ENCODE measurements around the gene PEX14.

Gene PEX14

DNA sequence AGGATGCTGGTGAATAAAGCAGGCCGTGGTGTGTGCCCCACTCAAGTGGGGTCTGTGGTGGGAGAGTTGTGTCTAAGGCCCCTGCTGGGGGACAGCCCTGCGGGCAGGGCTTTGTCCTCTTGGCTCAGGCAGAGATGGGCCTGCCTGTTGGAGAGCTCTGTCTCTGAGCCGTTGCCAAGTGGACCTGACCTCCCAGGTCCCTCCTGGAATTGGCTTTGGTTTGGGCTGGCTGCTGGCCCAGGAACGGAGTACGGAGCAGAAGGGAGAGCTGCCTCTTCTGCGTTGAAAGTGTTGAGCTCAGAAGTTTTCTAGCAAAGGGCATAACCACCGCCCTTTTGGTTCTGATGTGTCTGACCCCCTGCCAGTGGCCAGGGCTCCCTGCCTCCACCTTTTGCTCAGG is 153.9 kb downstream of the PEX14 start:
- TF ChIP-seq, protein P1, sequence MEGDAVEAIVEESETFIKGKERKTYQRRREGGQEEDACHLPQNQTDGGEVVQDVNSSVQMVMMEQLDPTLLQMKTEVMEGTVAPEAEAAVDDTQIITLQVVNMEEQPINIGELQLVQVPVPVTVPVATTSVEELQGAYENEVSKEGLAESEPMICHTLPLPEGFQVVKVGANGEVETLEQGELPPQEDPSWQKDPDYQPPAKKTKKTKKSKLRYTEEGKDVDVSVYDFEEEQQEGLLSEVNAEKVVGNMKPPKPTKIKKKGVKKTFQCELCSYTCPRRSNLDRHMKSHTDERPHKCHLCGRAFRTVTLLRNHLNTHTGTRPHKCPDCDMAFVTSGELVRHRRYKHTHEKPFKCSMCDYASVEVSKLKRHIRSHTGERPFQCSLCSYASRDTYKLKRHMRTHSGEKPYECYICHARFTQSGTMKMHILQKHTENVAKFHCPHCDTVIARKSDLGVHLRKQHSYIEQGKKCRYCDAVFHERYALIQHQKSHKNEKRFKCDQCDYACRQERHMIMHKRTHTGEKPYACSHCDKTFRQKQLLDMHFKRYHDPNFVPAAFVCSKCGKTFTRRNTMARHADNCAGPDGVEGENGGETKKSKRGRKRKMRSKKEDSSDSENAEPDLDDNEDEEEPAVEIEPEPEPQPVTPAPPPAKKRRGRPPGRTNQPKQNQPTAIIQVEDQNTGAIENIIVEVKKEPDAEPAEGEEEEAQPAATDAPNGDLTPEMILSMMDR (IDR thresholded peaks at IDR 0.05; ENCODE audit: control extremely low read depth, extremely low read depth, low read depth, missing control alignments), result no peak
- POLR2A ChIA-PET, result no interaction called here
- no peak for DNase-seq (ENCODE audit: extremely low spot score)
- CTCF ChIA-PET, result interaction anchor here (2.1 kb wide), 1 partner anchor 120 kb away, joined by 9 read pairs; no protein-coding TSS in a partner anchor

DNA sequence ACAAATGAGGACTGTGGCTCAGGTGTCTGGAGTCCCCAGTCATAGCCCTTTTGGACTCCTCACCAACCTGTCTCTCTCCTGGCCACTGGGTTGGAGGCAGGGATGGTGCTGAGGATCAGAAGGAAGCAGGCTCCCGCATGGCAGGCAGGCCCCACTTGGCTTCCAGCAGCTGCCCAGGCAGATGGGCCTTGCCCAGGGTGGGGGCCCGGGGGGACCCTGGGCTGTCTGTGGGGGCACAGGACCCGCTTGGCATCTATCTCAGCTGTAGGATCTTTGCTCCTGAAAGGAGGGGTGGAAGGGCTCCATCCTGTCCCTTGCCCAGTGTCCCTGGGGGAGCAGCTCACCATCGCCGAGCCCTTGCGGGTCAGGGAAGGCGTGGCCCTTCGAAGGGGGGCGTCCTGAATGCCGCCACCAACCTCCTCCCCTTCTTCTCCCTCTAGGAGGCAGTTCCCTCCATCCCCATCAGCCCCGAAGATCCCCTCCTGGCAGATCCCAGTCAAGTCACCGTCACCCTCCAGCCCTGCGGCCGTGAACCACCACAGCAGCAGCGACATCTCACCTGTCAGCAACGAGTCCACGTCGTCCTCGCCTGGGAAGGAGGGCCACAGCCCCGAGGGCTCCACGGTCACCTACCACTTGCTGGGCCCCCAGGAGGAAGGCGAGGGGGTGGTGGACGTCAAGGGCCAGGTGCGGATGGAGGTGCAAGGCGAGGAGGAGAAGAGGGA is 154.5 kb downstream of the PEX14 start:
- ChIA-PET POLR2A (no interaction called here), CTCF (interaction anchor here (2.1 kb wide), 1 partner anchor 121 kb away, joined by 9 read pairs; no protein-coding TSS in a partner anchor)
- TF ChIP-seq, protein P1 (IDR thresholded peaks at IDR 0.05; ENCODE audit: control extremely low read depth, extremely low read depth, low read depth, missing control alignments), result no peak
- no peak for DNase-seq (ENCODE audit: extremely low spot score)

DNA sequence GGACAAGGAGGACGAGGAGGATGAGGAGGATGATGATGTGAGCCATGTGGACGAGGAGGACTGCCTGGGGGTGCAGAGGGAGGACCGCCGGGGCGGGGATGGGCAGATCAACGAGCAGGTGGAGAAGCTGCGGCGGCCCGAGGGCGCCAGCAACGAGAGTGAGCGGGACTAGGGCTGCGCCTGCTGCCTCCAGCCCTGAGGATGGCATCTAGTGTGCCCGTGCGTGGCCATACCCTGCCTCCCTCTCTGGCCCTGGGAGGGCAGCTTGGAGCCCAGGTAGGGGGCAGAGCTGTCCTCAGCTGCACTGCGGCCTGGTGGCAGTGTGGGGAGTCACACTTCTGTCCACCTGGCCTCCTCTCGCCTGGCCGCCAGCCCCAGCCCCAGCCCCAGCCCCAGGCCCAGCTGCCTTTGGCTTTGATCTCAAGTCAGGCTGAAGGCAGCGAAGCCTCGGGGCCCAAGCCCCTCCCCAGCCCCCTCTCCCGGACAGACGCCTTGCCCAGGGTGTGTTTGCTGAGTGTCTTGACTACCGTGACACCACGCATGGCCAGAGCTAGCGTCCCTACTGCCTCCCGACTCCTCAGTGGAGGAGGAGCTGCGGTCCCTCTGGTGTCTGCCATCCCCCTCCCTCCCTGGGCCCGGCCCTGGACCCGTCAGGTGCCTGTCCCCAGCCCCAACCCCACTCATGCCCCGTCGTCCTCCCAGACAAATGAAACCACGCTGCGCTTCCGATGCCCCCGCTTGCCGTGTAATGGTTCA is 155.2 kb downstream of the PEX14 start:
- TF ChIP-seq, protein P1 (IDR thresholded peaks at IDR 0.05; ENCODE audit: control extremely low read depth, extremely low read depth, low read depth, missing control alignments), result no peak
- CTCF ChIA-PET, result interaction anchor here (1.0 to 2.1 kb wide), 2 partner anchors 21 to 122 kb away, joined by 3 to 9 read pairs; no protein-coding TSS in a partner anchor
- POLR2A ChIA-PET, result no interaction called here
- no peak for DNase-seq (ENCODE audit: extremely low spot score)

DNA sequence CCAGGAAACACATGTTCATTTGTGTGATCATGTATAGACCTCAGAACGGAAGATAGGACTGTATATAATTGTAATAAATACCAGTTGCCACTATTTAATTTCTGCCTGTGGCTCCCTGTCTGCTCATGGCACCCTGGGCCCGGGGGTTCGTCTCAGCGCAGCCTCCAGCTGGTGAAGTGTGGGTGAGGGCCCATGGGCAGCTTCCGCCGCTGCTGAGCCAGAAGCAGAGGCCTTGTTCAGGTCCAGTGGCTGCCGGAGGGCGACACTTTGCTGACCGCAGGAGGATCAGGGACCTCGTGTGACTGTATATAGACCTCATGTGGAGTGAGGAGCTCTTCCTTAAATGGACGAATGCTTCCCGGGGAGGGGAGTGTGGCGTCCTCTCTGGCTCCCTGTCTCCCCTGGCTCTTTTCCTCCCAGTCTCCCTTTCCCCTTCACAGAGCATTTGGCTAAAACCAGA is 155.9 kb downstream of the PEX14 start:
- TF ChIP-seq, protein P1 (IDR thresholded peaks at IDR 0.05; ENCODE audit: control extremely low read depth, extremely low read depth, low read depth, missing control alignments), result no peak
- no peak for DNase-seq (ENCODE audit: extremely low spot score)
- ChIA-PET CTCF (interaction anchor here (1.0 to 2.1 kb wide), 2 partner anchors 22 to 122 kb away, joined by 3 to 9 read pairs; no protein-coding TSS in a partner anchor), POLR2A (no interaction called here)

DNA sequence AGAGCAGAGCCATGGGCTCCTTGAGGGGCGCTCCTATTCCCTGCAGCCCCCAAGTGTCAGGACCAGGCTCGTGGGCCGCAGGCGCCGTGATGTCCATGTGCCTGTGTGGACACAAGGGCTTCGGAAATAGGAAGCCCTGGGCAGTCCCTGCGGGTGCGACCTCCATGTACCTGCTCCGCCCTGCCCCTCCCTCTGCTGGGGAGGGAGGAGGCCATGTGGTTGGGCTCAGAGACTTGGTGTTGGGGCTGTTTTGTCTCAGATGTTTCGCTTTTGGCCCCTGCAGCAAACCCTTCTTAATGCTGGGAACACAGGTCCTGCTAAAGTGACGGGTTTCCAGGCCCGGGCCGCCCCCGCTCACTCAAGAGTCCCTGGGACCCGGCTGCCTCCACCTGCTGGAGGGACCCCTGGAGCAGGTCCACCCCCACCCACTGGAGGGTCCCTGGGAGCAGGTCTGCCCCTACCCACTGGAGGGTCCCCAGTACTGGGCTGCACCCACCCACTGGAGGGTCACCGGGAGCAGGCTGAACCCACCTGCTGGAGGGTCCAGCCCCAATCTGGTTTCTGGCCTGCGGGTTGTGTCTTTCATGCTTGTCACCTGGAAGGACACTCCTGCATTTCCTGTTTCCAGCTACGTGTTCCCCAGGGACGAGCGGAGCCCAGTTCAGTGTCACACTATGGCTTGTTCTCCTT is 156.5 kb downstream of the PEX14 start:
- POLR2A ChIA-PET, result no interaction called here
- CTCF ChIA-PET, result interaction anchor here (1.0 kb wide), 1 partner anchor 23 kb away, joined by 3 read pairs; no protein-coding TSS in a partner anchor
- TF ChIP-seq, protein P1 (IDR thresholded peaks at IDR 0.05; ENCODE audit: control extremely low read depth, extremely low read depth, low read depth, missing control alignments), result no peak
- no peak for DNase-seq (ENCODE audit: extremely low spot score)

Data from GM10248 (cell line).